ENCODE results near the gene ITSN1.

The ITSN1 gene

DNA sequence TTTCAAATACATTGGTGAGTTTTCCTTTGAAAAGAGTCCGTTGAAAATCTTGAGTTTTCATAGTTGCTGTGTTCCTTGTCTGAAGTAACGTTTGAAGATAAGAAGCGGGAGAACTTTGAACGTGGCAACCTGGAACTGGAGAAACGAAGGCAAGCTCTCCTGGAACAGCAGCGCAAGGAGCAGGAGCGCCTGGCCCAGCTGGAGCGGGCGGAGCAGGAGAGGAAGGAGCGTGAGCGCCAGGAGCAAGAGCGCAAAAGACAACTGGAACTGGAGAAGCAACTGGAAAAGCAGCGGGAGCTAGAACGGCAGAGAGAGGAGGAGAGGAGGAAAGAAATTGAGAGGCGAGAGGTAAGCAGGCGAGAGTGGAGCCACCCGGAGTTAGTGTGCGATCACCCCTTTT lies 129.7 kb downstream of the ITSN1 start:
- POLR2A ChIA-PET: no interaction called here
- TF ChIP-seq, protein P1, sequence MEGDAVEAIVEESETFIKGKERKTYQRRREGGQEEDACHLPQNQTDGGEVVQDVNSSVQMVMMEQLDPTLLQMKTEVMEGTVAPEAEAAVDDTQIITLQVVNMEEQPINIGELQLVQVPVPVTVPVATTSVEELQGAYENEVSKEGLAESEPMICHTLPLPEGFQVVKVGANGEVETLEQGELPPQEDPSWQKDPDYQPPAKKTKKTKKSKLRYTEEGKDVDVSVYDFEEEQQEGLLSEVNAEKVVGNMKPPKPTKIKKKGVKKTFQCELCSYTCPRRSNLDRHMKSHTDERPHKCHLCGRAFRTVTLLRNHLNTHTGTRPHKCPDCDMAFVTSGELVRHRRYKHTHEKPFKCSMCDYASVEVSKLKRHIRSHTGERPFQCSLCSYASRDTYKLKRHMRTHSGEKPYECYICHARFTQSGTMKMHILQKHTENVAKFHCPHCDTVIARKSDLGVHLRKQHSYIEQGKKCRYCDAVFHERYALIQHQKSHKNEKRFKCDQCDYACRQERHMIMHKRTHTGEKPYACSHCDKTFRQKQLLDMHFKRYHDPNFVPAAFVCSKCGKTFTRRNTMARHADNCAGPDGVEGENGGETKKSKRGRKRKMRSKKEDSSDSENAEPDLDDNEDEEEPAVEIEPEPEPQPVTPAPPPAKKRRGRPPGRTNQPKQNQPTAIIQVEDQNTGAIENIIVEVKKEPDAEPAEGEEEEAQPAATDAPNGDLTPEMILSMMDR (IDR thresholded peaks at IDR 0.05; ENCODE audit: control extremely low read depth, extremely low read depth, low read depth, missing control alignments): no peak
- CTCF ChIA-PET: interaction anchor here (1.4 to 1.9 kb wide), 2 partner anchors 9 to 14 kb away, joined by 3 to 5 read pairs; no protein-coding TSS in a partner anchor
- no peak for DNase-seq (ENCODE audit: extremely low spot score)

DNA sequence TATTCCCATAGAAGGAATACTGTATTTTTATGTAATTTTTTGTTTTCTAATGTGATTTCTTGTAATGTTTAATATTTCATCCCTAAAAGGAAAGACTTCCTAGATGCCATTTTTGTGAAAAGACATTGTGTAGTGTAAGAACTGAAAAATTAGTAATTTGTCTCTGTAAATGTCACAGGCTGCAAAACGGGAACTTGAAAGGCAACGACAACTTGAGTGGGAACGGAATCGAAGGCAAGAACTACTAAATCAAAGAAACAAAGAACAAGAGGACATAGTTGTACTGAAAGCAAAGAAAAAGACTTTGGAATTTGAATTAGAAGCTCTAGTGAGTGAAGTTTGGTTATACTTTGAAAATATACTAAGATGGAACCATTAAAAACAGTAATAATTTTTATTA lies 132.2 kb downstream of the ITSN1 start:
- POLR2A ChIA-PET: no interaction called here
- CTCF ChIA-PET: no interaction called here

DNA sequence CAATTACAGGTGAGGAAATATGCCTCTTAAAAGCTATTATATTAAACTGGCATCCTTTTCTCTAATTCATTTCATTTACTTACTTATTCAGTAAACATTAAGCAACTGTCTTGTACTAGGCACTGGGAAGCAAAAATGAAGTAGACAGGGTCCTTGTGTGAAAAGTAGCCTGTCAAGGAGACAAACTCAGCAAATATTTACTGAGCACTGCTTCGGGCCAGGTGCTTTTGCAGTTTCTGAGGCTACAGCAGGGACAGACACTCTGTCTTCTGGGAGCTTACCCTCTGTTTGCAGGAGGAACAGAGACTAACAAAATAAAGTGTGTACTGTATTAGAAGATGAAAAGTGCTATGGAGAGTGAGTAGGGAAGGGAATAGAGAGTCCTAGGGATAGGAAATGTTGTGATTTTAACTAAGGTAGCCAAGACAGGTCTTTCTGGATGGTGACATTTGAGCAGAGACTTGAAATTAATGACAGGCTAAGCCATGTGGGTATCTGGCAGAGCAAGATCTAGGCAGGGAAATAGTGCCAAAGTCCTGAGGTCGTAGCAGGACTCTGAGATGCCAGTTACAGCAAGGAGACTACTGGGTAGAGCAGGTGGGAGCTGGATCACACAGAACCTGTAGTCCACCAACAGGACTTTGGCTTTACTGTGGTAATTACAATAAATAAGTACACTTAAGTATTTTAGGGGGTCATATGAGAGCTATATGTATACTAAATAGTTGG lies 133.0 kb downstream of the ITSN1 start:
- ChIA-PET CTCF (interaction anchor here (1.0 kb wide), 1 partner anchor 10 kb away, joined by 3 read pairs; no protein-coding TSS in a partner anchor), POLR2A (no interaction called here)
- DNase-seq (ENCODE audit: extremely low spot score): no peak
- TF ChIP-seq, protein P1 (IDR thresholded peaks at IDR 0.05; ENCODE audit: control extremely low read depth, extremely low read depth, low read depth, missing control alignments): no peak

More for the DNA sequence above, 132.2 kb downstream of the ITSN1 start:
- no peak for DNase-seq (ENCODE audit: extremely low spot score)
- TF ChIP-seq, protein P1 (IDR thresholded peaks at IDR 0.05; ENCODE audit: control extremely low read depth, extremely low read depth, low read depth, missing control alignments): no peak

DNA sequence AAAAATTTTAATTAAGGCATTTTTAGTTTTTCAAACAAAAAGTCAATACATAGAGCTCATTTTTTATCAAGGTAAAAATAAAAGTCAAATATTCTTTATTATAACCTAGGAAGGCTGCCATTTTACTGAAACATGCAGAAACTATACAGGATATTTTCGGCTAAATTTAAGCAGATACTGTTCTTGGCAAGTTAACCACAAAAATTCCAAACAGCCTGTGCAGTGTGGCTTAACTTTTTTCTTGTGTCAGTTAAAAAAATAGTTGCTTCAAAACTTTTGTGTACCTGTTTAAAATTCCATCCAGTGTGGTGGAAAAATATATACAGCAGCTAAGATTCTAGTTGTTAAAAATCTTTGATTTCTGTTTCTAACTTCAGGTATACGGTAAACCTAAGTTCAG lies 138.3 kb downstream of the ITSN1 start:
- TF ChIP-seq, protein P1 (IDR thresholded peaks at IDR 0.05; ENCODE audit: control extremely low read depth, extremely low read depth, low read depth, missing control alignments): no peak
- ChIA-PET CTCF (interaction anchor here (0.9 to 1.8 kb wide), 3 partner anchors 9 to 22 kb away, joined by 3 to 5 read pairs (median 3); no protein-coding TSS in a partner anchor), POLR2A (no interaction called here)
- DNase-seq (ENCODE audit: extremely low spot score): no peak

DNA sequence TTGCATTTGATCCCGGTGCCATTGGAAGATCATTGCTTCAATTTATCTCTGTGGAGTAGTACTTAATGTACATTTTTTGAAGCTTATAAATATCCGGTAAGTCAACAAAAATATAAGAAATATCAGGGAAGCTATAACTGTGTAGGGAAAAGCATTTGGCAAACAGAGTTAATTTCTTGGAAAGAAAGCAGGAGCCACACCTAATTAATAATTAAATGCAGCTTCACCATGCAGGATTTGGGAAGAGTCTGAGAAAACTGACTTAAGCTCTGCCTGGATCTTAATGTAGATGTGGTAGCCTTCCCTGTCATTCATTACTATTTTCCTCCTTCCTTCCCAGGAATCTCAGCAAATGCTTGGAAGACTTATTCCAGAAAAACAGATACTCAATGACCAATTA lies 138.8 kb downstream of the ITSN1 start:
- DNase-seq (ENCODE audit: extremely low spot score): no peak
- POLR2A ChIA-PET: no interaction called here
- TF ChIP-seq, protein P1 (IDR thresholded peaks at IDR 0.05; ENCODE audit: control extremely low read depth, extremely low read depth, low read depth, missing control alignments): no peak
- CTCF ChIA-PET: interaction anchor here (0.9 to 1.8 kb wide), 3 partner anchors 9 to 21 kb away, joined by 3 to 5 read pairs (median 3); no protein-coding TSS in a partner anchor

DNA sequence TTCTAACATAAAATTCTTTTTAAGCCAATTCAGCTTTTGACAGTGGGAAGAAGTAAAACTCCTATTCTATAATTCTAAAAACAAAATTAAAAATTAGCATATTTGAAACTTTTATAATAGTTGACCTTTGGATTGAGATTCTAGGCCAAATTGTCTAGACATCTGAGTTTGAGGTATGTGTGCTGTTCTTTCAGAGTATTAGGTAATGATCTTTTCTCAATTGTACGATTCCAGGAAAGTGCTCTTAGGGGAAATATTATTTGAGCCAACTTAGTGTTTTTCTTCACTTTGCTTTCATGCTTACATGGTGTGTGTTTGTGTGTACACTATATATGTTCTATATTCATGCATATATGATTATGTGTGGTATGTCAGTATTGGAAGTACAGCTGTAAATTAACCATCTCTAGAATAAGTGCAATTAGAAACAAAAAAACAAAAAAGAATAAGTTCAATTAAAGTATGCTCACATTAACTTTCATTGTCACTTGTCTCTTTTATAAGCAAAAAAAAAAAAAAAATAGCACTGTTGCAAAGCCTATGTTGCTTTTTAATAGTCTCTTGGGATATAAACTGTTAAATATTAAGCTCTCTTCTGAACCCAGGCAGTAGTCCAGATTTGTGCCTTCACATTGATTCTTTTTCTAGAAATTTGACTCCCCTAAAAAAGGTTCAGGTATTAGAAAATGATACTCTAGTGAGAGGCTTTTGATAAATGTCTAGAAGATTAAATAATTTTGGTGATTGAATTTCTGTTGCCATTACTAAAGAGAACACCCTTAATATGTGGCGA lies 141.1 kb downstream of the ITSN1 start:
- TF ChIP-seq, protein P1 (IDR thresholded peaks at IDR 0.05; ENCODE audit: control extremely low read depth, extremely low read depth, low read depth, missing control alignments): no peak
- CTCF ChIA-PET: no interaction called here
- no peak for DNase-seq (ENCODE audit: extremely low spot score)
- POLR2A ChIA-PET: no interaction called here

All from GM10248 (cell line).